Smooth muscle cell (in vitro differentiated cells): ENCODE results near the gene MCF2L2. TPM values are rescaled to one million over a fixed set of nuclear protein-coding genes. Genes with fewer than 3 reads are reported as not detected.
A peak's percentile ranks its signal among the peaks of the same experiment; 100 is the strongest.

Source experiments
- DNase-seq: peaks from one replicate; lab custom pipeline; 2025; ENCODE audit not compliant: unreplicated experiment; lab: John Stamatoyannopoulos, UW
- H2AFZ ChIP-seq: fragments of 200-600 bp; sonication (generic); 2 replicates; pipeline ENCODE4 v1.6.0; 2016; ENCODE audit warnings: antibody characterized with exemption, low read depth, mild to moderate bottlenecking
- H3F3A ChIP-seq: fragments of 200-600 bp; sonication (generic); 2 replicates; pipeline ENCODE4 v1.6.0; 2017; ENCODE audit warnings: antibody characterized with exemption, low read depth
- H3K27ac ChIP-seq: fragments of 200-600 bp; sonication (generic); 2 replicates; pipeline ENCODE4 v1.5.1; 2016; ENCODE audit warnings: low read depth, mild to moderate bottlenecking
- H3K27me3 ChIP-seq: fragments of 200-600 bp; sonication (generic); 2 replicates; pipeline ENCODE4 v1.6.1; 2016; ENCODE audit warnings: low read depth, mild to moderate bottlenecking
- H3K36me3 ChIP-seq: fragments of 200-600 bp; sonication (generic); 2 replicates; pipeline ENCODE4 v1.5.1; 2016; ENCODE audit warnings: low read depth
- H3K4me1 ChIP-seq: fragments of 200-600 bp; sonication (generic); 2 replicates; pipeline ENCODE4 v1.5.1; 2016; ENCODE audit warnings: low read depth
- H3K4me2 ChIP-seq: fragments of 200-600 bp; sonication (generic); 2 replicates; pipeline ENCODE4 v1.6.0; 2016; ENCODE audit warnings: mild to moderate bottlenecking
- H3K4me3 ChIP-seq: fragments of 200-600 bp; sonication (generic); 2 replicates; pipeline ENCODE4 v1.5.1; 2016; ENCODE audit warnings: mild to moderate bottlenecking
- H3K79me2 ChIP-seq: fragments of 200-600 bp; sonication (generic); 2 replicates; pipeline ENCODE4 v1.6.0; 2016; ENCODE audit warnings: low read depth, mild to moderate bottlenecking
- H3K9ac ChIP-seq: fragments of 200-600 bp; sonication (generic); 2 replicates; pipeline ENCODE4 v1.6.0; 2016; ENCODE audit warnings: low read depth
- H3K9me3 ChIP-seq: fragments of 200-600 bp; sonication (generic); replicated peaks from 2 replicates; pipeline ENCODE4 v1.5.1; 2016; ENCODE audit warnings: low read depth
- H4K20me1 ChIP-seq: fragments of 200-600 bp; sonication (generic); 2 replicates; pipeline ENCODE4 v1.6.0; 2016; ENCODE audit warnings: low read depth
- CTCF ChIP-seq: fragments of 200-600 bp; sonication (generic); IDR thresholded peaks from 2 replicates; pipeline ENCODE4 v1.5.1; 2017; ENCODE audit warnings: borderline replicate concordance, mild to moderate bottlenecking, antibody characterized with exemption; ENCODE audit not compliant: insufficient read depth, poor library complexity, severe bottlenecking
- WGBS: methylation state at CpG from one replicate; pipeline ENCODE4 v1.1.7; 2016; ENCODE audit warnings: low lambda C conversion rate; 5-methylcytosine and 5-hydroxymethylcytosine counted together
- polyA plus RNA-seq: library from polyadenylated mRNA; unstranded; fragments of >200 nt; fragmentation: Nextera tagmentation; extraction: Ambion mirVana; gene quantifications from 2 replicates; pipeline ENCODE4 v1.2.1, GENCODE V29; 2016
- total RNA-seq: library from RNA; depleted of rRNA; stranded (reverse); fragments of >200 nt; gene quantifications from 2 replicates; pipeline ENCODE4 v1.2.3, GENCODE V29; 2014

Gene MCF2L2
- total and polyA plus RNA-seq, 2 experiments from 2014 or later, result 0.09 TPM; not detected in 1

GRCh38 chr3:183264268-183264667 lies 164.2 kb downstream of the MCF2L2 start:
- Histone ChIP-seq H3K4me1 (peaks cover 38% of the 10 kb centered on the region), H3K36me3 (no peaks in the 10 kb centered on the region), H3K79me2 (peaks cover 29% of the 10 kb centered on the region), H3K27ac (peak overlapping the region; percentile 83), H3K27me3 (no peaks in the 10 kb centered on the region), H3K4me2 (no peak overlapping the region), H3K4me3 (no peak overlapping the region), H3K9me3 (no peaks in the 10 kb centered on the region), H4K20me1 (peaks cover 16% of the 10 kb centered on the region), H3F3A (peaks cover 9% of the 10 kb centered on the region), H2AFZ (no peak overlapping the region), H3K9ac (no peak overlapping the region)
- TF ChIP-seq CTCF, result no peak
- WGBS, result 60% methylated on average over 5 of the region's 5 CpGs
- DNase-seq, result no peak

GRCh38 chr3:183262875-183263378 lies 165.5 kb downstream of the MCF2L2 start:
- Histone ChIP-seq H3K4me3 (no peak overlapping the region), H4K20me1 (peaks cover 12% of the 10 kb centered on the region), H2AFZ (no peak overlapping the region), H3K9ac (no peak overlapping the region), H3F3A (peaks cover 9% of the 10 kb centered on the region), H3K4me2 (no peak overlapping the region), H3K4me1 (peaks cover 38% of the 10 kb centered on the region), H3K36me3 (no peaks in the 10 kb centered on the region), H3K9me3 (no peaks in the 10 kb centered on the region), H3K27ac (no peak overlapping the region), H3K27me3 (no peaks in the 10 kb centered on the region), H3K79me2 (peaks cover 34% of the 10 kb centered on the region)
- 96% methylated on average over 3 of the region's 3 CpGs for WGBS
- TF ChIP-seq CTCF, result no peak
- no peak for DNase-seq

GRCh38 chr3:183261151-183261724 lies 167.2 kb downstream of the MCF2L2 start:
- WGBS, result 82% methylated on average over 5 of the region's 5 CpGs
- Histone ChIP-seq H2AFZ (no peak overlapping the region), H3K27me3 (no peaks in the 10 kb centered on the region), H3K4me3 (no peak overlapping the region), H3K4me1 (peaks cover 35% of the 10 kb centered on the region), H3F3A (peaks cover 9% of the 10 kb centered on the region), H3K79me2 (peaks cover 30% of the 10 kb centered on the region), H3K9me3 (no peaks in the 10 kb centered on the region), H4K20me1 (peaks cover 10% of the 10 kb centered on the region), H3K36me3 (no peaks in the 10 kb centered on the region), H3K27ac (no peak overlapping the region), H3K9ac (no peak overlapping the region), H3K4me2 (no peak overlapping the region)
- no peak for DNase-seq
- no peak for TF ChIP-seq CTCF
